Ascending aorta (tissue), 2 donors: ENCODE results near the gene ZNF581. TPM values are rescaled to one million over a fixed set of nuclear protein-coding genes. Genes with fewer than 3 reads are reported as not detected.

Experiments
- DNase-seq, 2 donors: peaks; one replicate each; pipeline ENCODE4 v3.0.0-alpha.2; 2019; ENCODE audit warnings: low spot score in 2 of 2
- H3K27ac ChIP-seq, 2 donors: fragments of 200-600 bp; sonication (generic); one replicate each; pipeline ENCODE4 v1.5.1; 2016 to 2017; ENCODE audit warnings: mild to moderate bottlenecking in 1 of 2
- H3K27me3 ChIP-seq: fragments of 200-600 bp; sonication (generic); one replicate; pipeline ENCODE4 v1.5.1; 2017
- H3K36me3 ChIP-seq, 2 donors: fragments of 200-600 bp; sonication (generic); one replicate each; pipeline ENCODE4 v1.5.1; 2016
- H3K4me1 ChIP-seq, 2 donors: fragments of 200-600 bp; sonication (generic); one replicate each; pipeline ENCODE4 v1.5.1; 2016 to 2017; ENCODE audit warnings: mild to moderate bottlenecking in 1 of 2
- H3K4me3 ChIP-seq, 2 donors: fragments of 200-600 bp; sonication (generic); one replicate each; pipeline ENCODE4 v1.5.1; 2016 to 2017; ENCODE audit warnings: mild to moderate bottlenecking in 1 of 2
- H3K9me3 ChIP-seq, 2 donors: fragments of 200-600 bp; sonication (generic); one replicate each; pipeline ENCODE4 v1.5.1; 2016
- CTCF ChIP-seq, 3 experiments: fragments of 200-600 bp in 2 of 3; fragments of 450-650 bp in 1 of 3; sonication (generic) in 2 of 3; IDR thresholded peaks; one replicate each; pipeline ENCODE4 v1.5.1; 2016 to 2019; ENCODE audit warnings: antibody characterized with exemption in 3 of 3, mild to moderate bottlenecking in 1 of 3, moderate library complexity in 1 of 3
- intact Hi-C: fragments of 100-400 bp; cut with DNase I; formaldehyde crosslinking; loops from one replicate; pipeline ENCODE4 v1.15.1; 2023
- total RNA-seq: library from RNA; depleted of rRNA; stranded (reverse); fragments of >200 nt; gene quantifications from one replicate; pipeline ENCODE4 v1.1.0, GENCODE V29; 2016

ZNF581 gene
- total RNA-seq, 1 donor from 2014 or later = 12.1 TPM

- H3K27me3 ChIP-seq = no peaks in the 10 kb centered on the region
- peaks cover 21 to 41% of the 10 kb centered on the region in 2 donors for H3K4me1 ChIP-seq
Measured at GRCh38 chr19:55659822-55660221, 16.4 kb downstream of the ZNF581 start.

GRCh38 chr19:55660404-55660803, 17.0 kb downstream of the ZNF581 start:
- H3K4me1 ChIP-seq = peaks cover 21 to 41% of the 10 kb centered on the region in 2 donors
- TF ChIP-seq CTCF (IDR thresholded peaks at IDR 0.05) = no peak
- intact Hi-C loops = no loop called here

More at GRCh38 chr19:55659822-55660221, 16.4 kb downstream of the ZNF581 start:
- H3K9me3 ChIP-seq = no peaks in the 10 kb centered on the region
- no peak overlapping the region for H3K27ac ChIP-seq
- peaks cover 57% of the 10 kb centered on the region in 2 donors for H3K36me3 ChIP-seq
- intact Hi-C loops = loop anchor here (10.0 kb wide), 2 partner anchors 545 to 1465 kb away; partner anchors contain the start of genes PPP1R12C and TSEN34
- TF ChIP-seq CTCF (IDR thresholded peaks at IDR 0.05) = no peak
- DNase-seq = no peak
- no peak overlapping the region for H3K4me3 ChIP-seq

GRCh38 chr19:55660991-55661390, 17.5 kb downstream of the ZNF581 start:
- TF ChIP-seq CTCF (IDR thresholded peaks at IDR 0.05) = no peak
- Histone ChIP-seq H3K27me3 (no peaks in the 10 kb centered on the region), H3K36me3 (peaks cover 65 to 67% of the 10 kb centered on the region in 2 donors), H3K4me1 (peaks cover 21 to 38% of the 10 kb centered on the region in 2 donors), H3K9me3 (no peaks in the 10 kb centered on the region), H3K4me3 (no peak overlapping the region), H3K27ac (no peak overlapping the region)
- intact Hi-C loops = no loop called here
- DNase-seq = no peak

More at GRCh38 chr19:55660404-55660803, 17.0 kb downstream of the ZNF581 start:
- no peak for DNase-seq
- Histone ChIP-seq H3K27me3 (no peaks in the 10 kb centered on the region), H3K36me3 (peaks cover 60 to 61% of the 10 kb centered on the region in 2 donors), H3K9me3 (no peaks in the 10 kb centered on the region), H3K4me3 (no peak overlapping the region), H3K27ac (no peak overlapping the region)

- H3K27me3 ChIP-seq = no peaks in the 10 kb centered on the region
- no peak for DNase-seq
- H3K27ac ChIP-seq = no peak overlapping the region
- H3K9me3 ChIP-seq = no peaks in the 10 kb centered on the region
- TF ChIP-seq CTCF (IDR thresholded peaks at IDR 0.05) = no peak
- intact Hi-C loops = no loop called here
- peaks cover 73 to 76% of the 10 kb centered on the region in 2 donors for H3K36me3 ChIP-seq
- peaks cover 13 to 29% of the 10 kb centered on the region in 2 donors for H3K4me1 ChIP-seq
- H3K4me3 ChIP-seq = no peak overlapping the region
Measured at GRCh38 chr19:55661826-55662225, 18.4 kb downstream of the ZNF581 start.

- Histone ChIP-seq H3K4me1 (peaks cover 1 to 8% of the 10 kb centered on the region in 2 donors), H3K36me3 (peaks cover 95 to 97% of the 10 kb centered on the region in 2 donors), H3K4me3 (no peak overlapping the region), H3K27ac (no peak overlapping the region), H3K27me3 (no peaks in the 10 kb centered on the region), H3K9me3 (no peaks in the 10 kb centered on the region)
- no peak for TF ChIP-seq CTCF (IDR thresholded peaks at IDR 0.05)
- DNase-seq = no peak
- intact Hi-C loops = no loop called here
Measured at GRCh38 chr19:55663846-55664536, 20.5 kb downstream of the ZNF581 start.
